ENCODE results near the gene RABGEF1. TPM values are rescaled to one million over a fixed set of nuclear protein-coding genes. Genes with fewer than 3 reads are reported as not detected.
"Not testable (repeated sequence)": the region's sequence is repeated elsewhere in the genome, so short reads cannot be mapped to it uniquely, and the experiment has no call there.

Gene RABGEF1
- total RNA-seq, 3 donors from 2014 or later (not counting 1 experiment from before 2014, with no cell fraction given), result 26.1 to 38.1 (median 31.7) TPM

- no peak overlapping the region for H3K27ac Mint-ChIP-seq
- WGBS (ENCODE audit: insufficient coverage), result 100% methylated on average over 4 of the region's 4 CpGs
These were observed 14.0 kb downstream of the RABGEF1 start for GRCh38 chr7:66754541-66754940.

DNA sequence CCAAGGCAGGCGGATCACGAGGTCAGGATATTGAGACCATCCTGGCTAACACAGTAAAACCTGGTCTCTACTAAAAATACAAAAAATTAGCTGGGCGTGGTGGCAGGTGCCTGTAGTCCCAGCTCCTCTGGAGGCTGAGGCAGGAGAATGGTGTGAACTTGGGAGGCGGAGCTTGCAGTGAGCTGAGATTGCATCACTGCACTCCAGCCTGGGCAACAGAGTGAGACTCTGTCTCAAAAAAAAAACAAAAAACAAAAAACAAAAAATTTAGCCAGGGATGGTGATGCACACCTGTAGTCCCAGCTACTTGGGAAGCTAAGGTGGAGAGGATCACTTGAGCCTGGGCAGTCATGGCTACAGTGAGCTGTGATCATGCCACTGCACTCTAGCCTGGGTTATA, 14.5 kb downstream of the RABGEF1 start:
- peaks cover 22% of the 10 kb centered on the region for H3K4me1 ChIP-seq (ENCODE audit: control insufficient read depth, insufficient read depth, low read length)
- H3K36me3 ChIP-seq (ENCODE audit: control insufficient read depth, insufficient read depth, low read length); intact Hi-C loops (cut with micrococcal nuclease); DNase-seq; H3K4me3 Mint-ChIP-seq; H3K27me3 Mint-ChIP-seq (ENCODE audit: low read depth in 2 of 2); H3K27ac Mint-ChIP-seq; H3K27me3 ChIP-seq (ENCODE audit: control insufficient read depth, insufficient read depth, low read length); H3K36me3 Mint-ChIP-seq; H3K9me3 ChIP-seq (ENCODE audit: control insufficient read depth, insufficient read depth, low read length); ATAC-seq; H3K4me3 ChIP-seq (ENCODE audit: low read length); H3K27ac ChIP-seq (ENCODE audit: low read length); H3K9me3 Mint-ChIP-seq: not testable (repeated sequence)
- H3K4me1 Mint-ChIP-seq, result peaks cover 43 to 49% of the 10 kb centered on the region in 2 donors
- 100% methylated on average over 3 of the region's 4 CpGs for WGBS (ENCODE audit: insufficient coverage)

More at GRCh38 chr7:66754541-66754940, 14.0 kb downstream of the RABGEF1 start:
- Histone ChIP-seq H3K9me3 (ENCODE audit: control insufficient read depth, insufficient read depth, low read length) (no peaks in the 10 kb centered on the region), H3K4me1 (ENCODE audit: control insufficient read depth, insufficient read depth, low read length) (peaks cover 17% of the 10 kb centered on the region), H3K36me3 (ENCODE audit: control insufficient read depth, insufficient read depth, low read length) (no peaks in the 10 kb centered on the region), H3K27me3 (ENCODE audit: control insufficient read depth, insufficient read depth, low read length) (no peaks in the 10 kb centered on the region), H3K27ac (ENCODE audit: low read length) (no peak overlapping the region), H3K4me3 (ENCODE audit: low read length) (no peak overlapping the region)
- peaks cover 38 to 47% of the 10 kb centered on the region in 2 donors for H3K4me1 Mint-ChIP-seq
- intact Hi-C loops (cut with micrococcal nuclease), result no loop called here
- no peak for ATAC-seq
- no peak overlapping the region for H3K4me3 Mint-ChIP-seq
- TF ChIP-seq, protein P1, sequence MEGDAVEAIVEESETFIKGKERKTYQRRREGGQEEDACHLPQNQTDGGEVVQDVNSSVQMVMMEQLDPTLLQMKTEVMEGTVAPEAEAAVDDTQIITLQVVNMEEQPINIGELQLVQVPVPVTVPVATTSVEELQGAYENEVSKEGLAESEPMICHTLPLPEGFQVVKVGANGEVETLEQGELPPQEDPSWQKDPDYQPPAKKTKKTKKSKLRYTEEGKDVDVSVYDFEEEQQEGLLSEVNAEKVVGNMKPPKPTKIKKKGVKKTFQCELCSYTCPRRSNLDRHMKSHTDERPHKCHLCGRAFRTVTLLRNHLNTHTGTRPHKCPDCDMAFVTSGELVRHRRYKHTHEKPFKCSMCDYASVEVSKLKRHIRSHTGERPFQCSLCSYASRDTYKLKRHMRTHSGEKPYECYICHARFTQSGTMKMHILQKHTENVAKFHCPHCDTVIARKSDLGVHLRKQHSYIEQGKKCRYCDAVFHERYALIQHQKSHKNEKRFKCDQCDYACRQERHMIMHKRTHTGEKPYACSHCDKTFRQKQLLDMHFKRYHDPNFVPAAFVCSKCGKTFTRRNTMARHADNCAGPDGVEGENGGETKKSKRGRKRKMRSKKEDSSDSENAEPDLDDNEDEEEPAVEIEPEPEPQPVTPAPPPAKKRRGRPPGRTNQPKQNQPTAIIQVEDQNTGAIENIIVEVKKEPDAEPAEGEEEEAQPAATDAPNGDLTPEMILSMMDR (IDR thresholded peaks at IDR 0.05), result no peak
- H3K27me3 Mint-ChIP-seq (ENCODE audit: low read depth in 2 of 2), result no peaks in the 10 kb centered on the region
- H3K9me3 Mint-ChIP-seq, result no peaks in the 10 kb centered on the region
- peaks cover 9% of the 10 kb centered on the region for H3K36me3 Mint-ChIP-seq
- DNase-seq, result no peak

- H3K36me3 ChIP-seq (ENCODE audit: control insufficient read depth, insufficient read depth, low read length); ATAC-seq; H3K4me3 ChIP-seq (ENCODE audit: low read length); H3K27ac ChIP-seq (ENCODE audit: low read length); H3K9me3 Mint-ChIP-seq; DNase-seq; H3K9me3 ChIP-seq (ENCODE audit: control insufficient read depth, insufficient read depth, low read length); H3K36me3 Mint-ChIP-seq; H3K27me3 ChIP-seq (ENCODE audit: control insufficient read depth, insufficient read depth, low read length); intact Hi-C loops (cut with micrococcal nuclease); H3K27me3 Mint-ChIP-seq (ENCODE audit: low read depth in 2 of 2): not testable (repeated sequence)
- peaks cover 32% of the 10 kb centered on the region for H3K4me1 ChIP-seq (ENCODE audit: control insufficient read depth, insufficient read depth, low read length)
- H3K4me1 Mint-ChIP-seq, result peaks cover 53 to 56% of the 10 kb centered on the region in 2 donors
- peak overlapping the region; percentile 17 for H3K4me3 Mint-ChIP-seq
- peak overlapping the region in 1 of 2 donors; percentile 96 for H3K27ac Mint-ChIP-seq
- no CpG with 5 or more reads among the region's 3 CpGs for WGBS (ENCODE audit: insufficient coverage)
These were observed 15.7 kb downstream of the RABGEF1 start for GRCh38 chr7:66756227-66756626.

- Histone ChIP-seq H3K36me3 (ENCODE audit: control insufficient read depth, insufficient read depth, low read length) (no peaks in the 10 kb centered on the region), H3K4me1 (ENCODE audit: control insufficient read depth, insufficient read depth, low read length) (peaks cover 38% of the 10 kb centered on the region), H3K27ac (ENCODE audit: low read length) (no peak overlapping the region), H3K27me3 (ENCODE audit: control insufficient read depth, insufficient read depth, low read length) (no peaks in the 10 kb centered on the region), H3K9me3 (ENCODE audit: control insufficient read depth, insufficient read depth, low read length) (no peaks in the 10 kb centered on the region), H3K4me3 (ENCODE audit: low read length) (no peak overlapping the region)
- intact Hi-C loops (cut with micrococcal nuclease), result no loop called here
- DNase-seq (no peak), ATAC-seq (no peak)
- peaks cover 52 to 55% of the 10 kb centered on the region in 2 donors for H3K4me1 Mint-ChIP-seq
- no peaks in the 10 kb centered on the region for H3K9me3 Mint-ChIP-seq
- TF ChIP-seq, protein P1 (IDR thresholded peaks at IDR 0.05), result no peak
- no peaks in the 10 kb centered on the region for H3K27me3 Mint-ChIP-seq (ENCODE audit: low read depth in 2 of 2)
- peak overlapping the region in 1 of 2 donors; percentile 96 for H3K27ac Mint-ChIP-seq
- peaks cover 9% of the 10 kb centered on the region for H3K36me3 Mint-ChIP-seq
- no peak overlapping the region for H3K4me3 Mint-ChIP-seq
These were observed 16.4 kb downstream of the RABGEF1 start for GRCh38 chr7:66756889-66757288.

Measured in natural killer cell (primary cell).